ENCODE data around the gene CDH4. TPM values are rescaled to one million over a fixed set of nuclear protein-coding genes. Genes with fewer than 3 reads are reported as not detected.

Gene CDH4
- total and polyA plus RNA-seq, 11 donors: 0.04 to 0.54 (median 0.08) TPM; not detected in 1

- Histone ChIP-seq H3K27ac (no peak overlapping the region), H3K9me3 (peaks cover 0 to 10% (median 0%) of the 10 kb centered on the region in 12 donors), H3K4me3 (no peak overlapping the region), H3K27me3 (peaks cover 0 to 9% (median 0%) of the 10 kb centered on the region in 9 donors), H3K4me1 (no peaks in the 10 kb centered on the region), H3K36me3 (no peaks in the 10 kb centered on the region)
- TF ChIP-seq POLR2A (IDR thresholded peaks at IDR 0.05) (no peak), CTCF (IDR thresholded peaks at IDR 0.05) (no peak)
- DNase-seq: no peak
- intact Hi-C loops (cut with DNase I): no loop called here
- 82 to 96% (median 89%) methylated on average over 16 to 19 of the region's 19 CpGs for WGBS, 4 donors
- no peak for ATAC-seq
Observed at GRCh38 chr20:61396262-61396848, 144.3 kb downstream of the CDH4 start.

GRCh38 chr20:61397146-61397545 lies 145.1 kb downstream of the CDH4 start:
- WGBS, 4 donors: 84 to 91% (median 89%) methylated on average over 13 of the region's 13 CpGs
- TF ChIP-seq CTCF (IDR thresholded peaks at IDR 0.05) (no peak), POLR2A (IDR thresholded peaks at IDR 0.05) (no peak)
- ATAC-seq (no peak), DNase-seq (no peak)
- Histone ChIP-seq H3K4me1 (no peaks in the 10 kb centered on the region), H3K9me3 (peaks cover 0 to 10% (median 0%) of the 10 kb centered on the region in 12 donors), H3K27ac (no peak overlapping the region), H3K27me3 (peaks cover 0 to 1% (median 0%) of the 10 kb centered on the region in 9 donors), H3K36me3 (no peaks in the 10 kb centered on the region), H3K4me3 (no peak overlapping the region)
- intact Hi-C loops (cut with DNase I): no loop called here

GRCh38 chr20:61397790-61398189 lies 145.7 kb downstream of the CDH4 start:
- Histone ChIP-seq H3K36me3 (no peaks in the 10 kb centered on the region), H3K27me3 (no peaks in the 10 kb centered on the region), H3K9me3 (peaks cover 0 to 10% (median 0%) of the 10 kb centered on the region in 12 donors), H3K27ac (no peak overlapping the region), H3K4me3 (no peak overlapping the region), H3K4me1 (no peaks in the 10 kb centered on the region)
- no peak for DNase-seq
- no peak for TF ChIP-seq CTCF (IDR thresholded peaks at IDR 0.05)
- TF ChIP-seq POLR2A (IDR thresholded peaks at IDR 0.05): no peak
- intact Hi-C loops (cut with DNase I): no loop called here
- no peak for ATAC-seq
- 86 to 92% (median 88%) methylated on average over 12 of the region's 12 CpGs for WGBS, 4 donors

- 80 to 92% (median 91%) methylated on average over 7 of the region's 7 CpGs for WGBS, 4 donors
- intact Hi-C loops (cut with DNase I): no loop called here
- H3K27ac ChIP-seq: no peak overlapping the region
- TF ChIP-seq POLR2A (IDR thresholded peaks at IDR 0.05) (no peak), CTCF (IDR thresholded peaks at IDR 0.05) (no peak)
- no peaks in the 10 kb centered on the region for H3K27me3 ChIP-seq
- H3K9me3 ChIP-seq: peaks cover 0 to 10% (median 0%) of the 10 kb centered on the region in 12 donors
- no peak overlapping the region for H3K4me3 ChIP-seq
- ATAC-seq (no peak), DNase-seq (no peak)
- no peaks in the 10 kb centered on the region for H3K36me3 ChIP-seq
- H3K4me1 ChIP-seq: no peaks in the 10 kb centered on the region
Observed at GRCh38 chr20:61399433-61399832, 147.4 kb downstream of the CDH4 start.
